Prostate gland (tissue), 2 donors: Measurements from ENCODE around the gene OVCA2.

Source experiments
- CTCF ChIP-seq, 4 experiments: fragments of 200-600 bp in 2 of 4; fragments of 450-650 bp in 2 of 4; sonication (generic) in 2 of 4; IDR thresholded peaks; 1 replicate in 3 of 4; 2 replicates in 1 of 4; pipeline ENCODE4 v1.5.1; 2016 to 2019; ENCODE audit warnings: antibody characterized with exemption in 4 of 4, mild to moderate bottlenecking in 2 of 4, moderate library complexity in 2 of 4
- POLR2AphosphoS5 ChIP-seq: sonication (generic); formaldehyde crosslinking; IDR thresholded peaks from one replicate; pipeline ENCODE4 v1.6.1; 2017; ENCODE audit warnings: antibody characterized with exemption

- TF ChIP-seq CTCF (IDR thresholded peaks at IDR 0.05) (no peak), POLR2AphosphoS5 (no peak)
Measured at GRCh38 chr17:2035541-2036488, 6.0 kb upstream of the OVCA2 start.
